Activated B cell treated with CpG ODN at 0.5 μM for 24 hours (primary cell): ENCODE measurements around the gene ASNS. TPM values are rescaled to one million over a fixed set of nuclear protein-coding genes. Genes with fewer than 3 reads are reported as not detected.
"Not testable (repeated sequence)": the region's sequence is repeated elsewhere in the genome, so short reads cannot be mapped to it uniquely, and the experiment has no call there.

Source experiments
- ATAC-seq: fragments of 200-7000 bp; cut with Tn5 transposase; one replicate; pipeline ENCODE4 v1.10.0; 2021; ENCODE audit warnings: low read depth, mild to moderate bottlenecking, moderate library complexity
- CTCF ChIA-PET: fragments of 350-600 bp; sonication (Branson Sonifier 250); formaldehyde crosslinking; loops from one replicate; lab custom pipeline; 2021; ENCODE audit warnings: antibody characterized with exemption; lab: Charles Lee
- POLR2A ChIA-PET: fragments of 350-600 bp; sonication (Branson Sonifier 250); formaldehyde crosslinking; loops from one replicate; lab custom pipeline; 2021; ENCODE audit warnings: antibody characterized with exemption; lab: Charles Lee
- DNase-seq: peaks from one replicate; pipeline ENCODE4 v3.0.0; 2022
- H3K27ac Mint-ChIP-seq: one replicate; pipeline ENCODE4 v1.8.0; 2020; ENCODE audit warnings: mixed read lengths
- H3K27me3 Mint-ChIP-seq: one replicate; pipeline ENCODE4 v1.8.0; 2021; ENCODE audit warnings: mixed read lengths
- H3K36me3 Mint-ChIP-seq: one replicate; pipeline ENCODE4 v1.8.0; 2021; ENCODE audit warnings: low read depth, mixed read lengths
- H3K4me1 Mint-ChIP-seq: one replicate; pipeline ENCODE4 v1.8.0; 2021; ENCODE audit warnings: mixed read lengths
- H3K4me3 Mint-ChIP-seq: one replicate; pipeline ENCODE4 v1.8.0; 2020; ENCODE audit warnings: mild to moderate bottlenecking, mixed read lengths
- H3K9me3 Mint-ChIP-seq: one replicate; pipeline ENCODE4 v1.8.0; 2020; ENCODE audit warnings: mixed read lengths
- CTCF ChIP-seq: fragments of 200-600 bp; IDR thresholded peaks from one replicate; pipeline ENCODE4 v1.8.0; 2022; ENCODE audit warnings: antibody characterized with exemption, mild to moderate bottlenecking
- intact Hi-C: fragments of 100-400 bp; cut with micrococcal nuclease; formaldehyde crosslinking; loops from one replicate; pipeline ENCODE4 v1.15.1; 2024
- total RNA-seq: library from RNA; stranded (reverse); gene quantifications from 2 replicates; pipeline ENCODE4 v1.2.3, GENCODE V29; 2022

ASNS gene
- 92.1 and 101 TPM in 2 replicates for total RNA-seq

- Mint-ChIP-seq H3K27ac (peak within 1 kb of the TSS; percentile 90), H3K27me3 (no peaks in the 10 kb centered on the region), H3K9me3 (no peaks in the 10 kb centered on the region), H3K4me3 (peak within 1 kb of the TSS; percentile 89), H3K36me3 (peaks cover 23% of the 10 kb centered on the region), H3K4me1 (peaks cover 13% of the 10 kb centered on the region)
- intact Hi-C loops = loop anchor here (1.0 to 2.0 kb wide), 9 partner anchors 57 to 1545 kb away; partner anchors contain the start of genes BAIAP2L1, BRI3, LMTK2 and SDHAF3
- ChIA-PET POLR2A (interaction anchor here (0.5 to 2.1 kb wide), 8 partner anchors 20 to 1007 kb away, joined by 3 to 52 read pairs (median 3); partner anchors contain the start of genes SDHAF3 and TRRAP), CTCF (interaction anchor here (1.0 to 1.2 kb wide), 2 partner anchors 18 to 56 kb away, joined by 3 to 5 read pairs; no protein-coding TSS in a partner anchor)
- peak; percentile 92 for ATAC-seq
- no peak for TF ChIP-seq CTCF
- DNase-seq = peak; percentile 86
Measured at GRCh38 chr7:97872025-97872669, at the start of gene ASNS. Gene ASNS (minus strand): TSS chr7:97872408. CDS start chr7:97869156, 3,252 bp downstream.

- H3K4me3 Mint-ChIP-seq, H3K36me3 Mint-ChIP-seq, CTCF ChIA-PET, POLR2A ChIA-PET, ATAC-seq, H3K27me3 Mint-ChIP-seq, intact Hi-C loops, H3K9me3 Mint-ChIP-seq, H3K27ac Mint-ChIP-seq, DNase-seq, H3K4me1 Mint-ChIP-seq: not testable (repeated sequence)
Measured at GRCh38 chr7:97921254-97921653, 49.0 kb upstream of the ASNS start.

GRCh38 chr7:97915267-97915666 is 43.1 kb upstream of the ASNS start:
- ATAC-seq, H3K4me3 Mint-ChIP-seq, H3K9me3 Mint-ChIP-seq, H3K27ac Mint-ChIP-seq, DNase-seq, intact Hi-C loops, CTCF ChIA-PET, H3K4me1 Mint-ChIP-seq, H3K36me3 Mint-ChIP-seq, H3K27me3 Mint-ChIP-seq, POLR2A ChIA-PET: not testable (repeated sequence)

- CTCF ChIA-PET, H3K27ac Mint-ChIP-seq, ATAC-seq, intact Hi-C loops, H3K4me1 Mint-ChIP-seq, DNase-seq, H3K4me3 Mint-ChIP-seq, H3K9me3 Mint-ChIP-seq, H3K27me3 Mint-ChIP-seq, POLR2A ChIA-PET, H3K36me3 Mint-ChIP-seq: not testable (repeated sequence)
Measured at GRCh38 chr7:97912294-97912693, 40.1 kb upstream of the ASNS start.

GRCh38 chr7:97896893-97897292 is 24.7 kb upstream of the ASNS start:
- H3K27me3 Mint-ChIP-seq, CTCF ChIA-PET, H3K27ac Mint-ChIP-seq, H3K4me1 Mint-ChIP-seq, intact Hi-C loops, H3K9me3 Mint-ChIP-seq, ATAC-seq, H3K4me3 Mint-ChIP-seq, DNase-seq: not testable (repeated sequence)
- POLR2A ChIA-PET = interaction anchor here (0.7 kb wide), 1 partner anchor 10 kb away, joined by 3 read pairs; no protein-coding TSS in a partner anchor
- H3K36me3 Mint-ChIP-seq = peaks cover 12% of the 10 kb centered on the region

GRCh38 chr7:97891721-97892120 is 19.5 kb upstream of the ASNS start:
- H3K4me1 Mint-ChIP-seq, H3K27ac Mint-ChIP-seq, intact Hi-C loops, H3K9me3 Mint-ChIP-seq, H3K4me3 Mint-ChIP-seq, H3K27me3 Mint-ChIP-seq, DNase-seq, ATAC-seq, CTCF ChIA-PET, POLR2A ChIA-PET: not testable (repeated sequence)
- peaks cover 20% of the 10 kb centered on the region for H3K36me3 Mint-ChIP-seq

- POLR2A ChIA-PET, H3K4me3 Mint-ChIP-seq, intact Hi-C loops, ATAC-seq, H3K36me3 Mint-ChIP-seq, H3K9me3 Mint-ChIP-seq, CTCF ChIA-PET, H3K27ac Mint-ChIP-seq, H3K27me3 Mint-ChIP-seq, H3K4me1 Mint-ChIP-seq, DNase-seq: not testable (repeated sequence)
Measured at GRCh38 chr7:97879527-97879926, 7.3 kb upstream of the ASNS start.

- H3K27me3 Mint-ChIP-seq, H3K27ac Mint-ChIP-seq, H3K9me3 Mint-ChIP-seq, POLR2A ChIA-PET, DNase-seq, intact Hi-C loops, H3K4me3 Mint-ChIP-seq, CTCF ChIA-PET, H3K36me3 Mint-ChIP-seq, ATAC-seq: not testable (repeated sequence)
- H3K4me1 Mint-ChIP-seq = peaks cover 13% of the 10 kb centered on the region
Measured at GRCh38 chr7:97874894-97875293, 2.7 kb upstream of the ASNS start.
